NCI-H128 (cell line): ENCODE measurements around the gene ATP6V1B1.

Experiments
- DNase-seq: peaks from one replicate; lab custom pipeline; 2025; ENCODE audit not compliant: unreplicated experiment; lab: John Stamatoyannopoulos, UW

ATP6V1B1 gene

DNA sequence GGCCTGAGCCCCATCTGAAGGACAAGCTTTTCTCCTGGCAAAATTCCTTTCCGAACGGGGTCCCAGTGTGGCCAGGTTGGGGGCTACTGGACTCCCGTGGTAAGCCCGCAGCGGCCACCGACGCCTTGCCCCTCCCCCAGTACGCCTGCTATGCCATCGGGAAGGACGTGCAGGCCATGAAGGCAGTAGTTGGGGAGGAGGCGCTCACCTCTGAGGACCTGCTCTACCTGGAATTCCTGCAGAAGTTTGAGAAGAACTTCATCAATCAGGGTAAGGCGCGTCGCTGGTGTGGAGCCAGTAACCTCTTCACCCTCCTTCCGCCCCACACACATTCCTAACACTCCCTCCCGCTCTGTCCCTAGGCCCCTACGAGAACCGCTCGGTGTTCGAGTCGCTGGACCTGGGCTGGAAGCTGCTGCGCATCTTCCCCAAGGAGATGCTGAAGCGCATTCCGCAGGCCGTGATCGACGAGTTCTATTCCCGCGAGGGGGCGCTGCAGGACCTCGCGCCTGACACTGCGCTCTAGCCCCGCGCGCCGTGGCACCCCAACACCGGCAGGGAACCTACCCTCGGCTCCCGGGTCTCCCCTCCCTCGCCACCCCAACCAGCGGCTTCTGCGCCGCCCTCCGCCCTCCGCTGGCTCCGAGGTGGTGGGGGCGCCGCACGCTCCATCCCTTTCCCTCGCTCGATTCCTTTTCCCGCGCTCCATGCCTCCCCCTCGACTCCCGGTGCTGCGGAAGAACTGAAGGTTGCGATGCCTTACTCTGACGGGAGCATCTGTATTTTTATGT lies 29.1 kb downstream of the ATP6V1B1 start:
- DNase-seq = no peak

DNA sequence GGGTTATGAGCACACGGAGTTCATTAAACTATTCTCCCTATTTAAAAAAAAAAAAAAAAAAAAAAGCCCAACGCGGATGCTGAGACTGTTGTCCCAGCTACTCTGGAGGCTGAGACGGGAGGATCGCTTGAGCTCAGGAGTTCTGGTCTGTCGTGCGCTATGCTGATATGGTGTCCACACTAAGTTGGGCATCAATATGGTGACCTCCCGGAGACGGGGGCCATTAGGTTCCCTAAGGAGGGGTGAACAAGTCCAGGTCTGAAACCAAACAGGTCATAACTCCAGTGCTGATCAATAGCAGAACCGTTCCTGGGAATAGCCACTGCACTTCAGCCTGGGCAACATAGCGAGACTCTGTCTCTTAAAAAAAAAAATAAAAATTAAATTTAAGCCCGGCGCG lies 29.8 kb downstream of the ATP6V1B1 start:
- DNase-seq = no peak

DNA sequence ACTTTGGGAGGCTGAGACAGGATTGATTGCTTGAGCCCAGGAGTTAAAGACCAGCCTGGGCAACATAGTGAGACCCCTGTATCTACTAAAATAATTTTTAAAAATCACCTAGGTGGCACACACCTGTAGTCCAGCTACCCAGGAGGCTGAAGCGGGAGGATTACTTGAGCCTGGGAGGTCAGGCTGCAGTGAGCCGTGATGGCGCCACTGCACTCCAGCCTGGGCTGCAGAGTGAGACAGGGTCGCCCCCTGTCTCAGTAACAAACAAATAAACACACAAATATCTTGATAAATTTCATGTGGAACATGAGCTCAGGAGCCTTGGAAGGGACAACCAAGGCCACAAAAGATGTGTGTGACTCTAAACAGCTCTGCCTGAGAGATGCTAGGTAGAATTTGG lies 31.0 kb downstream of the ATP6V1B1 start:
- no peak for DNase-seq

DNA sequence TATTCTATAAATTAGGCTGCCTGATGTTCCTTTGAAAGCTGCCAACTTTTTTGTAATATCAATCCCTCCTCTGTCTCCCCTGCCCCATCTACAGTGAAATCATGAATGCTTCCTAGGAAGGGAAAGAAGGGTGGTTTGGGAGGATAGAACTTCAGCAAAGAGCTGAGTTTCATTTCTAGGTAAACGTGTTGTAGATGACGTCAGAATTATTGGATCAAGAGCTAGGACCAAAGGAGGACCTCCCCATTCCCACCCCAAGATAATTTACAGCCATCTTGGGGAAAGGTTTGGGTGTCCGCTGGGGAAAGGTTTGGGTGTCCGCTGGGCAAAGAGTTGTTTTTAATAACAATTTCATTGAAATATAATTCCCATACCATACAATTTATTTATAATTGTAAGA lies 31.5 kb downstream of the ATP6V1B1 start:
- no peak for DNase-seq

DNA sequence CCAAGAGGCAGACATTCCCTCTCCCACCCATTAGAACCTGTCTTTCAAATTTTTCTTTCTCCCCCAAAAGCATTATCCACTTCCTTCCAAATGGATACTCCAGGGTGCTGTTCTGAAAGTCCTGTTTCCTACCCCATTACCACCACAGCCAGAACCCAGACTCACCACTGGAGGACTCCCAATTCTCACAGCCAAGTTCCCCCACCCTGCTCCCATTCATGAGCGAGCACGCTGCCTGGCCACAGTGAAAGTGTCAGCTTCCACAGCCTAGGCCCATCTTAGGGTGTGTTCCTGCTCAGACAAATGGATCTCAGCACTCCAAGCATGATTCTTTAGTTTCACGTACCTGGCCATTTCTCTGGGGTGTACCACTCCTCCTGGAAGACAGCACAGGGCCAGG lies 38.9 kb downstream of the ATP6V1B1 start:
- no peak for DNase-seq

DNA sequence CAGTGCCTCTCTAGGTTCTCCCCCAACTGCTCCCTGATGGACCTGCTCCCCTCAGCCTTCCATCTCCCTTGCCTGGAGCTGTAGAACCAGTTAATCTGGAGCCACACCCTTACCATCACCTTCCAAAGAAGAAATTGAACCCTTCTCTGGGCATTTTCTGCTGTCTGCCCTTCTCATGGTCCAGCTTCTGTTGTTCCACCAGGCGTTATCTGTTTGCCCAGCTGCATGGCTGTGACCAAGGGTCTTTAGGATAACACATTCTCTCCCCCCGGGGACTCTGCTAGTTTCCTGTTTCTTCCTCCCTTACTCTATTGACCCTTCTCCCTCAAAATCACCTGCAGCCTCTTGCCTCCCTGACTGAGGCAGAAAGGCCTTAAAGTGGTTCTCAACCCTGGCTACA lies 39.5 kb downstream of the ATP6V1B1 start:
- no peak for DNase-seq

DNA sequence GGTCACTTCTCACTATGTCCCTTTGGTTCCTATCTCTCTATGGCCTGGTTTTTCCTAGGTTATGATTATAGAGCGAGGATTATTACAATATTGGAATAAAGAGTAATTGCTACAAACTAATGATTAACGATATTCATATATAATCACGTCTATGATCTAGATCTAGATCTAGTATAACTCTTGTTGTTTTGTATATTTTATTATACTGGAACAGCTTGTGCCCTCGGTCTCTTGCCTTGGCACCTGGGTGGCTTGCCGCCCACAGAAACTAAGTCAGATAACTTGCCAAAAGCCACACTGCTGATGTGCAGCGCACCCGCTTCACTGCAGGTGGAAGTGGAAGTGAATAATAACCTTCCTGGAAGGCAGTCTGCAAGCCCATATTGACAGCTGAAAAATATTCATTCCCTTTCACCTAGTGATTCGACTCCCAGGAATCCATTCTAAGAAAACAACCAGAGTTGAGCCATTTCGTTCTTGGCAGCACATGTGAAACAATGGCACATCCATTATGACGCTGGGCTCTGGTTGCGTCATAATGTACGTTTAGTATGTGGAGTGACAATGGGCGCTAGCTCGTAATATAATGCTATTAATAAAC lies 42.0 kb downstream of the ATP6V1B1 start:
- DNase-seq = no peak

DNA sequence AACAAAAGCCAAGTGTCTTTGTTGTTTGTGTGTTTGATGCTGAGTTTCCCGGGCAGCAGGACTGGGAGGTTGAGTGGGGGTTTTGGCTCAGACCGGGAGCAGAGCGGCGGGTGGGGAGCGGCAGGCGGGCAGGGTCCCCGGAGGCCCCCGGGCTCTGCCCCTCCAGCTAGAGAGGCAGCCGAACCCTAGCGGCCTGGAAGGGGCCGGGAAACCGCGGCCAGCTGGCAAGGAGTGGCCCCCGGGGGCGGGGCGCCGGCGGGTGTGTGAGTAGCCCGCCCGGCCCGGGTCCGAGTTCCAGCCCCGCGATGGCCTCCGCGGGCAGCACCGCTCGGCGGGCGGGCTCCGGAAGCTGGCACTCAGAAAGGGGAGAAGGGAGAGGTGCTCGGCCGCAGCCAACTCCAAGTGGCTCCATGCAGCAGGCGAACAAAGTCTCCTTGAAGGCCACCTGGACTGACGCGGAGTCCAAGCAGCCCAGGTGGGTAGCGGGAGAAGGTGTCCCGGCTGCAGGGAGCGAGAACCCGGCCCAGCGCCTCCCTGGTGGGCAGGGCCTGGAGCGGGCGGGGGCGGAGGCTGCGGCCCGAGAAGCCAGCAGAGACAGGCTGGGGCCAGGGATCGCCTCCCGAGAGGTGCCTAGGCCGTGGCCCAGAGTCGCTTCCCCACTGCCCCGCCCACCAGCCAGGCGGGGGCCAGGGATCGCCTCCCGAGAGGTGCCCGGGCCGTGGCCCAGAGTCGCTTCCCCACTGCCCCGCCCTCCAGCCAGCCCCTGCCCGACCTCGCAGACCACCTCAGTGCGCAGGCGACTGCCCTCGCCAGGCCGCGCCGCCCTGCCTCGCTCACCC lies 42.9 kb downstream of the ATP6V1B1 start, which contains the start of gene ANKRD53:
TSS of gene ANKRD53 (plus strand) at position 290 of the 839 bp plus-strand sequence. CDS start at position 306, 16 bp downstream.
- DNase-seq = no peak

DNA sequence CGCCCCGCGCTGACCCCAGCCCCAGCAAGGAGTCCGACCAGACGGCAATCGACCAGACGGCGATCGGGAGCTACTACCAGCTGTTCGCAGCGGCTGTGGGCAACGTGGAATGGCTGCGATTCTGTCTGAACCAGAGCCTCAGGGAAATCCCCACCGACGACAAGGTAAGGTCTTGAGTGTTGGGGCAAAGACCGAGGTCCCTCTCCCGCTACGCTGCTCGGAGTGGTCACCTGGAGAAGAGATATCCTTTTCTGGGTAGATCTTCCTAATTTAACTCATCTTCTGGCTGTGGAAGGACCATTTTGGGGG lies 43.4 kb downstream of the ATP6V1B1 start:
- no peak for DNase-seq

DNA sequence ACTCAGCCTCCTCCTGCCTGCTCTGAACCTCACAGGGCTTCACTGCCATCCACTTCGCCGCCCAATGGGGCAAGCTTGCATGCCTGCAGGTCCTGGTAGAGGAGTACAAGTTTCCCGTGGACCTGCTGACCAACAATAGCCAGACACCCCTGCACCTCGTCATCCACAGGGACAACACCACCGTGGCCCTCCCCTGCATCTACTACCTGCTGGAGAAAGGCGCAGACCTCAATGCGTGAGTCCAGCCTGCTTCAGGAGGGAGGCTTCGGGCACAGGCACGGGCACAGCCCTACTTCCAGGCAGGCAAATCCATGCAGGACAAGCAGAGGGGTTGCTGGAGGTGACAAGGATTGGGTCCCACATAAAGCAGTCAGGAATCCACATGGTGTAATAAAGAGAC lies 43.9 kb downstream of the ATP6V1B1 start:
- DNase-seq = no peak

DNA sequence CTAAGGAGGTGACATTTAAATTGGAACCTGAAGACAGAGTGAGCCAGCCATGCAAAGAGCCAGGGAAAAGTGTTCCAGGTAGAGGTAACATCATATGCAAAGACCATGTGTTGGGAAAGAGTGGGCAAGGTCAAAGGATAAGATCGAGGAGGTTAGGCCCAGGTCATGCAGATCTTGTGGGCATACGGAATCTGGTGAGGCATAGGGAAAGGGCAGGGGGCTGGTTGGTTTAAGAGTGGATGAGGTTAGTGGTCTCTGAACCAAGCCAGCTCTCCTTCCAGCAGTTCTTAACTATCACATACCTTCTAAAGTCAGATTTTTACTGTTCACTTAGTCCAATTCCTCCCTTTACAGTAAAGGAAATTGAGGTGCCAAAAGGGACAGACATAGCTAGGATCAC lies 45.7 kb downstream of the ATP6V1B1 start:
- no peak for DNase-seq

DNA sequence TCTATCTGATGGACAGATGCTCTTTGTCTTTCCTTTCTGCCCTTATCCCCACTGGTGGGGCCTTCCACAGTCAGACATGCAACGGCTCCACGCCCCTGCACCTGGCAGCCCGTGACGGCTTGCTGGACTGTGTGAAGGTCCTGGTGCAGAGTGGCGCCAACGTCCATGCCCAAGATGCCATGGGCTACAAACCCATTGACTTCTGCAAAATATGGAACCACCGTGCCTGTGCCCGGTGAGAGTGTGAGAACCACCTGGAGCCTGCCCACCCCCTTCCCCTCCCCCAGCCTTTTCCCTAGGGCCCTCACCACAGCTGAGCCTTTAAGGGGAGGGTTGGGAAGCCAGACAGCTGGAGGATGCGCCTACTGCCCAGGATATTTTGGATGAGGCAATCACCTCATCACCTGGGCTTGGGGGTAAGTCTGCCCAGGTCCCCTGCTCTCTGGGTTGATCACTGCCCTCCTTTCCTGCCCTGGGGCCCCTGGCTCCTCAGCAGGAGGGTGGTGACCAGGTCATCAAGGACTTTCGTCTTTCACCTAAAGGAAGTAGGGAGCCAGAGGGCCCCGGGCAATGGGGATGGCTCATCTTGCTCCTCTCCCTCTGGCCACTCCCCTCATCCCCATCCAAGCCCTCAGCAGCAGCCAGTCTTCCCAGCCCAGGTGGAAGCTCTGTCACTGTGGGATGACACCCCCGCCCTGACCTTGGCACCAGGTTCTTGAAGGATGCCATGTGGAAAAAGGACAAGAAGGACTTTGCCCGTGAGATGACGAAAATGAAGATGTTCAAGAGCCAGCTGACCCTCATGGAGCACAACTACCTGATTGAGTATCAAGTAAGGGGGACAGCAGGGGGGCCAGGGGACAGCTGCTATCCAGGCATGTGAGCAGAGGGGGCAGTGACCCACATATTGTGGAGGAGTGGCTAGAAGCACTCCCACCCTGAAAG lies 46.4 kb downstream of the ATP6V1B1 start:
- no peak for DNase-seq

DNA sequence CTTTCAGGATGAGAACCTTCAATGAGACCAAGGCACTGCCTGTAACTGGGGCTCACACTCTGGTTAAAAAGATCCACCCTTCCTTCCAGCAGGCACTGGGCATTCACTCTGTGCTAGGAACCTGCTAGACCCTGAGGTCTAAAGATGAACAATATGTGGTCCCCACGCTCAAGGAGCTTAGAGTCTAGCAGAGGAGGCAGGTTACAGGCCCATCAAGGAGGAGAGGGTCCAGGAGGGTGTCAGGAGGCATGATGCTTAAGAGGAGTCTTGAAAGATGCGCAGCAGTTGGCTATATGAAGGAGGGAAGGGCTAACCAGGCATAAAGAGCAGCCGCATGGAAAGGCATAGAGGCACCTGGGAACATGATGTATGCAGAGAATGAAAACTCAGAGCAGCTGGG lies 47.3 kb downstream of the ATP6V1B1 start:
- DNase-seq = no peak

DNA sequence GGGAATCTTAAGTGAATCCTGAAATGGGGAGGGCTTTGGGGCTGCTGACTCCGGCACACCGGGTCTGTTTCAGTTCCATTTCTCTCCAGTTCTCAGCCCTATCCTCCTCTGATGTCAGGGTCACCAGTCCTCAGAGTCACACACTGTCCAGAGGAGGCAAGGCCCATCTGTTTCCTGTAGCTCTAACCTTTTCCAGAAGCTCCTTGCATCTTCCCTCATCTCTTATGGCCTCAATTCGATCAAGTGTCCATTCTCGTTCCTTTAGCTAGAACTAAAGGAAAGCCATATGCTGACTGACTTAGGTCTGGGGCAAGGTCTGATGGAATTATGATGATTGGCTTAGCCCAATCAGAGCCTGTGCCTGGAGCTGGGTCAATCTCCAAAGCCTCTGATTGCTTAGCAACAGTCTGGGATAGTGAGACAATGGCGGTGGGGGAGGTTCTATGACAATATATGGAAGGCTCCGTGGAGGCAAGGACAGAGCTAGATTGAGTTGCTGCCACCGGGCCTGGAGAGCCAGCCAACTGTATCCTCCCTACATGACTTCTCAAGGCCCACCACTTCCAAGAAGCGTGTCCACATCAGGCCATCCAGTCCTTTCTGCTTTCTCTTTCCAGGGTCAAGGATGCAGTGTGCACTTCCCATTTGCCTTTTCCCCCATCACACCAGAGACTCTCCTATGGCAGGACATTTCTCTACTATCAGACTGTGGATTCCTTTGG lies 48.0 kb downstream of the ATP6V1B1 start:
- no peak for DNase-seq

DNA sequence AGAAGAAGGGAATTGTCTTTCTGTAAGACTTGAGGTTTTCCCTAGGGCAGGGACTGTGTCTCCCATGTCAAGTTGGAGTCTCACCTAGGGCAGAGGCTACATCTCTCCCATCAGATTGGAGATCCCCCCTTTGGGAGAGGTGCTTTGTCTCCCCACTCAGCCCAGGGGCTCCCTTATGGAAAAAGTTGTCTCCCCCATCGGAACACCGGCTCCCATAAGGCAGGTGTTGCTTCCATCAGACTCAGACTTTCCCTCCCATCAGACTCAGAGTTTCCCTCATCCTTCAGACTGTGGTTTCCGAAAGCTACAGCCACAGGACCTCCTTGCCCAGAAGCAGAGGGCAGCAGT lies 48.5 kb downstream of the ATP6V1B1 start:
- no peak for DNase-seq

DNA sequence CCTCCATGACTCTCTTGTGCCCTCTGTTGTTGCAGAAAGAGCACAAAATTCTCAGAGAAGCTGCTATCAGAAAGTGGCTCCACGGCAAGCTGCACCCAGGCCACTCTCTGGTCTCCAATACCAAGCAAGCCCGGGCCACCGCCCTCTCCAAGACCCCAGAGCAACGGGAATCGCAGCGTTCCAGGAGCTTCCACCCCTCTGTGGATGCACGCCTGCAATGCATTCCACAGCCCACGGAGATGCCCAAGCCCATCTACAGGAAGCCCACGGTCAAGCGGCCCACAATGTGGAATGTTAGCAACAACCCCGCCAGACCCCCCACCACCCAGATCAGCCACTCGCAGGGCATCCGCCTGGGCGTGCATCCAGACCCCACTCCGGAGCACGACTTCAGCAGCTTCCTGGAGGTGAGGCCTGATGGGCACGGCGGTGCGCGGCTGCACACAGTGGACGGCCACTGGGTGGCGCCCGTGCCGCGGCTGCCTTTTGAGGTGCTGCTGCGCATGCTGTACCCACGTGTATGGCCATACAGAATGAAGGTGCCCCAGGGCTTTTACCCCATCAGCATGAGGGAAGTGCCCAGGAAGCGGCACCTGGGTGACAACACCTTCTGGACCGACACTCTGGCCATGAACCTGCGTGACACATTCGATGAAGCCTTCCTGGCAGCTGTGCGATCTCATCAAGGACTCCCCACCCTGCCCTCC lies 49.0 kb downstream of the ATP6V1B1 start:
- DNase-seq = no peak

DNA sequence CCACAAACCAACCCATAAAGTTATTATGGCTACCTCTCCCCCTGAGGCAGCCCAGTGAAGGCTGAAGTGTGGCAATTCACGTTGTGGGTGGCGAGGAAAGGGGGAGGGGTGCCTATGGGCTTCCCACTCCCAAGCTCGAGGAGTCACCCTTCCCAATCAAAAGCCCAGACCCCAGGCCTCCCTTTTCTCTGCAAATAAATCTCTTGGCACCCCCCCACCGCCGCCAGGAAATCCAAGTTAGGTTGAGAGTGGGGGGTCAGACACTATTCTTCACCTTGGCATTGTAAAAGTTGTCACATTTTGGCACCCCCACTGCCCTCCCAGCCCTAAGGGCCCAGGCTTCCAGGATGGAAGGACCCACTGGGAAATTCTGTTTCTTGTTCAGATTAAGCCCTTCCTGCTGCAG lies 49.6 kb downstream of the ATP6V1B1 start:
- DNase-seq = no peak

DNA sequence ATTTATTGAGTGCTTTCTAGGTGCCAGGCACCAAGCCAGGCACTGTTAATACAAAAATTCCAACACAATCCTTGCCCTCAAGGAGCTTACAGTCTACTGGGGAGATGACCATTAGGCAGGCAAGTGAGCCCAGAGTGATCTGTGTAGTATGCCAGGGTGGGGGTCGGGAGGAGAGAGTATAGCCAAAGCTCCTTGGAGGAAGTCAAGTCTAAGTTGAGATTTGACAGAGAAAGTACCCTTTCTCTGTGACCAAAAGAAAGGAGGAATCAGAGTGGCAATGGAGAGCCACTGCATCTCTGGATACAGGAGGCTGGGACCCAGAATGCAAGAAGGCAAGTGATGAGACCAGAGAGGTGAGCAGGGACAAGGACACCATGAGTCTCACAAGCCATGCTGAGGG lies 50.3 kb downstream of the ATP6V1B1 start:
- DNase-seq = no peak

DNA sequence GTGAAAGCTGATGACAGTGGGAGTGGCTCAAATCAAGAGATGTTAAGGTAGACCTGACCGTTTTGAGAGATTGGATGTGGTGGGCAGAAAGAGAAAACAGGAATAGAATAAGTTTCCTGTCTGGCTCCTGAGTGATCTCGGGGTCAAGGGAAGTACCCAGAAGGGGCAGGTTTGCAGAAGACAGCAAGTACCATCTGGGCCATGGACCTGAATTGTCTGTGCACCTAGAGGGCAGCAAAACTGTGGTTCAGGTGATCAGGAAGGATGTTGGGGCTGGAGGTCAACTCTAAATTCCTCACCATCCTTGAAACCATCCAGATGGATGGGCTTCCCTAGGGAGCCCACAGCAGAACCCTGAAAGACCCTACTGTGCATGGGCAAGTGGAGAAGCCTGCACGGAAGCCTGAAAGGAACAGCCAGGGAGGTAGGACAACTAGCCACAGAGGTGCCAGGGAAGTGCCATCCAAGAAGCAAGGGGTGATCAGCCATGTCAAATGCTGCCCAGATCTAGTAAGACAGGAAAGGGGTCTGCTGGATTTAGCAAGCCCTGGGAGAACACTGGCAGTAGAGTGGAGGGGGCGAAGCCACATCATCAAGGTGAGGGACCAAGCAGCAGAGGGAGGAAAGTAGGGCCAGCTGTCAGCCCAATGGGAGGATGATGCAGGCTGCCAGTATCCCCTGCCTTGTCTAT lies 50.9 kb downstream of the ATP6V1B1 start:
- DNase-seq = no peak
